Panc1 (cell line): ENCODE results near the gene ITIH6.
"Not testable (repeated sequence)": the region's sequence is repeated elsewhere in the genome, so short reads cannot be mapped to it uniquely, and the experiment has no call there.

ENCODE experiments used
- CTCF ChIP-seq: fragments of 450-650 bp; IDR thresholded peaks from 2 replicates; pipeline ENCODE4 v1.5.1; 2017; ENCODE audit warnings: mild to moderate bottlenecking
- POLR2AphosphoS5 ChIP-seq: IDR thresholded peaks from 2 replicates; pipeline ENCODE4 v1.6.1; 2012; ENCODE audit warnings: mild to moderate bottlenecking, low read depth, low read length, moderate library complexity
- REST ChIP-seq, 2 experiments: IDR thresholded peaks; 2 replicates each; pipeline ENCODE4 v1.6.1; 2011 to 2012; ENCODE audit warnings: low read depth in 2 of 2, control low read depth in 1 of 2, low read length in 1 of 2, mild to moderate bottlenecking in 1 of 2, moderate library complexity in 1 of 2; ENCODE audit not compliant: insufficient read depth in 1 of 2
- TCF7L2 ChIP-seq: IDR thresholded peaks from 2 replicates; pipeline ENCODE4 v1.6.1; 2011; ENCODE audit warnings: mild to moderate bottlenecking, low read depth, low read length, inconsistent platforms

- not testable (repeated sequence) for TF ChIP-seq CTCF; POLR2AphosphoS5; TCF7L2; REST (IDR thresholded peaks at IDR 0.05; ENCODE audit: insufficient read depth in 1 of 2, low read depth in 2 of 2, low read length in 1 of 2)
These were observed 23.5 kb downstream of the ITIH6 start for GRCh38 chrX:54774391-54775094.
